NCI-H2081 treated with DMSO at 0.1 percent for 48 hours (cell line): ENCODE results near the gene RALGDS.
"Not testable (repeated sequence)": the region's sequence is repeated elsewhere in the genome, so short reads cannot be mapped to it uniquely, and the experiment has no call there.

Experiments
- DNase-seq: peaks from one replicate; lab custom pipeline; 2025; lab: John Stamatoyannopoulos, UW

Gene RALGDS

DNA sequence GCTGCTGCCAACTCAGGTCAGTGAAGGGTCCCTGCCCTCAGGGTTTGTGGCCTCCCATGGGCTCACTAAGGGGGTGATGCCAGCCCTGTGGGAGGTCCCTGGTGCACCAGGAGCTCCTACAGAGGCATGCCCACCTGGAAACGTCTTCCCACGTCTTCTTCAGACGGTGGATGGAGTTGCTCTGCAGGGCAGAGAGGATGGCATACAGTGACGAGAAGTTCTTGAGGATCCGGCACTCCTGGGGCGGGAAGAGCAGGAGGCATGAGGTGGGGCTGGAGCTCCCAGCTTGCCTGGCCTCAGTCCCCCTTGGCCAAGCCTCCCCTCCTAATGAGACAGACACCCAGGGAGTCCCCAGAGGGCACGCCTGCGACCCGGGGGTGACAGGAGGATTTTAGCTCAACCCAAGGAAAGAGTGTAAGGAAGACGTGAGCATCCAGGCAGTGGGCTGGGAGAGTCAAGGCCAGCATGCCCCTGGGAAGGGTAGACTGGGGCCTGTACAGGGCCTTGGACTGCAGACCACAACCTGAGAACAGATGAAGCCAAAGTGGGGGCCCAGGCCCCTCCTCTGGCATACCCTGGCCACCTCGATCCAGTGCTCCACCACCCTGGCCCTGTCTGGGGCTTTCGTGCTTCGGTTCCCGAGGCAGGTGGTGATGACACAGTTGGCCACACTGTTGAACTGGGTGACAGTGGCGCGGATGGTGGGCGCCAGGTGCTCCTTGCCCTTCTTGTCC, 14.4 kb downstream of the RALGDS start:
- no peak for DNase-seq

DNA sequence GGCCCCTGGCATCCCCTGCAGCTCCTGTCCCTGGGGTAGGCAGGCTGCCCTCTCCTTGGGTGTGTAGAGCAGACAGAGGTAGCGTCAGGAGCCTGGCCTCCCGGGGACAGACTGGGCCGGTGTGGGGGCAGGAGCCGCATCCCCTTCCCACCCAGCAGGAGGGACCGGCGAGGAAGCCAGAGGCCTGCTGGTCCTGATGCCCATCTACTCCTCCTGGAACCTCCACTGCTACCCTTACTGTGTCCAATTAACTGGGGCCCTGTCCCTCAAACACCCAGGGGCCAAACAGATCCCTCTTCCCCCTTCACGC, 15.6 kb downstream of the RALGDS start:
- DNase-seq, result no peak

DNA sequence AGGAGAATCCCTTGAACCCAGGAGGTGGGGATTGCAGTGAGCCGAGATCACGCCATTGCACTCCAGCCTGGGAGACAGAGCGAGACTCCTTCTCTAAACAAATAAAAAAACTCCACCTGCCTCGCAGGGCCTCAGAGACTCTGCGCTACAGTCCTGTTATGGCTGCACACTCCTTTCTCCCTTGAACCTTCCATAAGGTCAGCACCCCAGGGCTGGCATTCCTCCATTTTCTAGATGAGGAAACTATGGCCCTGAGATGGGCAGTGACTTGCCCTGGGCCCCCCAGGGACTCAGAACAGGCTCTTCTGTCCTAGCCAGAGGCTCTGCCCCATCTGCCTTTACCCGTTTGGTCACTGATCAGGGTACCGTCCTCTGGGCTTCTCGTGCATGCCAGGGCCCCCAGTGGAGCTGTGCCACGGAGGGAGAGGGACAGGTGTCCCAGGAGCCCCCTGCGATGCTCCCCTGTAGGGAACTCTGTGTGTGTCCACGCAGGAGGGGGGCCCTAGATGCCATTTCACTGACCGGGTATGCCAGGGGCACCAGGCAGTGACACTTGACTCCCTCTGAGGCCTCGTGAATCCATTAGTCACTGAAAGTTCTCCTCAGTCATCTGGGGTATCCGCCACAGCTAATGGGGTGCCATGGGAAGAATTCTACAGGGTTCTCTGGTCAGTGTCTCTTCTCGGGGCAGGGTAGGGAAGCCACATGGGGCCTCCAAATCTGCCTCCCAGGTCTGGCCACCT, 16.2 kb downstream of the RALGDS start:
- DNase-seq, result no peak

DNA sequence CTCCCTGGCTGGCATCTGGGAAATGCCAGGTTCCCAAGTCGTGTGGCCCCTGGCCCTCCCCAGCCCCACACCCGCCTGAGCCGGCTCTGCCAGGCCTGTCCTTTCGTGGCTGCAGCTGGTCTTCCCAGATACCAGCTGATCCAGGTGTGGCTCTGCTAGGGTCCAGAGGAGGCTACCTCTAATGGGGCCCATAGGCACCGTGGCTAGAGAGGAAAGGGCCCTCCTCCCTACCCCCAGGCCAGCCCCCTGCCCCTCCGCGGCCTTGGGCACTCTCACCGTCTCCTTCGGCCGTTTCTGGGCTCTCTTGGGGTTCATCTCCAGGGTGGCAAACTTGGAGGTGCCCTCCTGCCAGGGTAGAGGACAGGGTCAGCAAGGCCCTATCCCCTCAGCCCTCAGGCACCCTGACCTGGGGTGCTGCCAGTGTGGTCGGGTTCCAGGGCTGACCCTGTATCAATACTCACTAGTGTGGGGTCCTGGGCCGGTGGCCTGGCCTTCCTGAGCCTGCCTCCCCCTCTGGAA, 17.0 kb downstream of the RALGDS start:
- DNase-seq, result no peak

DNA sequence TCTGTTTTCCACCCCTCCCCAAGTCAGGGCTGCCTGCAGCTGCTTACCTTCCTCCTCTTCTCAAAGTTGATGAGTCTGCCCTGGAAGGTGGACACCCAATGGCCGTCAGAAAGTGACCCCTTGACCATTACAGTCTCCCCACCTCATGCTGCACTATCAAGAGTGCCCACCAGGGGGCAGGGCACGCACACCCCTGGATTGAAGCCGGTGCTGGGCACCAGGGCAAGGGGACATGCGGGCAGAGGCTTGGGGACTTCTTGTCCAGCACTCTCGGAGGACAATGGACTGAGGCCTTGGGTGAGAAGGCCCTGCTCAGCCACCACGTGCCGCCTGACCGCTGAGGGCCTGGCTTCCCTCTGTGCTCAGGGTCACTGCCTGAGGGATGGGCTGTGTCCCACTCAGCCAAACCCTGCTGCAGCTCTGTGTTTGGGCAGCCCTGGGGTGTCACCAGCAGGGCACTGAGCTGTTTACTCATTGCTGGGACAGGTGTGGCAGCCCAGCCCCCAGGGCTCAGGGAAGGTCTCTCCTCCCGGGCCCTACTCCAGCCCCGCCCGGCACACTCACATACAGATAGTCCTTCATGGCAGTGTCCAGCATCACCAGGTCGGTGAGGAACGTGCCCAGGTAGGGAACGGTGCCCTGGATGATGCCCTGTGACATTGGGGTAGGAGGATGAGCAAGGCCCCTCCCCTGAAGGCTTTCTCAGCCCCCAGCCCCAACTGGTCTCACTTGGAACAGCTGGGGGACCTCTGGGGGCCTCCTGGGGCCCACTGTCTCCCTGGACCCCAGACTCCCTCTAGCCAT, 17.7 kb downstream of the RALGDS start:
- DNase-seq, result no peak

DNA sequence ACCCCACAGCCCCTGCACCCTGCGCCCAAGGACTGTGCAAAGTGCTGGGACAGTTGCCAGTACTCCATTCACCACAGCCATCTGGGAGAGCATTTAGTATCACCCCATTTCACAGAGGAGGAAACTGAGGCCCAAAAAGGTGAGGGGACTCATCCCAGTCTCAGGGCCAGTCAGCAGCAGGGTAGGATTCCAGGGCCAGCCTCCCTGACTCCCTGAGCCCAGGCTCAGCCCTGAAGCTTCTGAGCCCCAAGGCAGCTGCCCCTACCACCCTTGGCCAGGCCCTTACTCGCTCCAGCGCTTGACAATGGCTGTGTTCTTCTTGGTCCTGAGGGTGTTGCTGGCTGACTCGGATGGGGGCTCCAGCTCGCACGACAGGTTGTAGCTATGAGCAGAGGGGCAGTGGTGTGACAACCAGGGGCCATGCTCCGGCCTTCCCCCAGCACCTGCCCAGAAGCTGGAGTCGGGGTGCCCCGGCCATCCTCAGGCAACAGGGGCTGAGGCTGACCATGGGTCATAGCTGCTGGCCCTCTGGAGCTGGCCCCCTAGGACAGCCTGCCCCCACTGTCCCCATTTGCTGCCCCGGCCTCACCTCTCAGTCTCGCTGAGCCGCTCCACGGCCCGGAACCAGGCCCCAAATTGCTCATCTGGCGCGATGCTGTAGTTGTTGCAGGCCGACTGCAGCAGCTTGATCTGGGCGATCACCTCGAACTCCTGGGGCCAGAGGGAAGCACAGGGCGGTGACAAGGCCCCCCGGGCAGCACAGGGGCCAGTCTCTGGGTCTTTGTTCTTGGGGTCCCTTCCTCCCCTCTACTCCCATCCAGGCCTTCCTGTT, 18.6 kb downstream of the RALGDS start:
- DNase-seq, result no peak

DNA sequence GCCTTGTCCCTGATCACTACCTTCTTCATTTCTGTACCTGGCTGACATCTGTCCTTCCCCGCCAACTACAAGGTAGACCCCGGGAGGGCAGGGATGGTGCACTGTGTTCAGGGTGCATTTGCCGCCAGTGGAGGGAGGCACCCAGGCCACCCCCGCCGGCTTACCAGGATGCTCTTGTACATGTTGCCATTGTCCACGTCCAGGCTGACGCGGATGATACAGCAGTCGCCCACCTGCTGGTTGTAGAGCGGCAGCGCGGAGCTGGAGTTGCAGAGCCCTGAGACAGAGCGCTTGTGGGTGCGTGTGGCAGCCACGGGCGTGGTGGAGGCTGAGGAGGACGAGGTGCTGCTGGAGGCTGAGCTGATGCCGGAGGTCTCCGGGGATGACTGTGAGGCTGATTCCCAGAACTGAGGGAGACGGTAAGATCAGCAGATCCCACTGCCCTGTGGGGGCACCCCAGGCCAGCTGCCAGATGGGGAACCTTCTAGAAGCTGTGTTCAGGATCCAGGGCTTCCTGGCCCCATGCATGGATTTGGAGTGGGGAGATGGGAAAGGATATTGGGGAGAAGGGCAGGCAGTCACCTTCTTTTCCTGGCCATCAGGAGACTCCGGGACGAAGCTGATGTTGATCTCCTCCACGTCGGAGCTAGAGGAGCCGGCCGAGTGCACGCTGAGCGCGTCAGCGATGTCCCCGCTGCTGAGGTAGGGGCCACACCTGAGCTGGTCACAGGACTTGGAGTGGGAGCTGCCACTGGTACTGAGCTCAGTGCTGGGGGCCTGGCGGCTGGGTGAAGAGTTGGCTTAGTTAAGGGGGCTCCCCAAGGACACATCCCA, 19.5 kb downstream of the RALGDS start:
- no peak for DNase-seq

DNA sequence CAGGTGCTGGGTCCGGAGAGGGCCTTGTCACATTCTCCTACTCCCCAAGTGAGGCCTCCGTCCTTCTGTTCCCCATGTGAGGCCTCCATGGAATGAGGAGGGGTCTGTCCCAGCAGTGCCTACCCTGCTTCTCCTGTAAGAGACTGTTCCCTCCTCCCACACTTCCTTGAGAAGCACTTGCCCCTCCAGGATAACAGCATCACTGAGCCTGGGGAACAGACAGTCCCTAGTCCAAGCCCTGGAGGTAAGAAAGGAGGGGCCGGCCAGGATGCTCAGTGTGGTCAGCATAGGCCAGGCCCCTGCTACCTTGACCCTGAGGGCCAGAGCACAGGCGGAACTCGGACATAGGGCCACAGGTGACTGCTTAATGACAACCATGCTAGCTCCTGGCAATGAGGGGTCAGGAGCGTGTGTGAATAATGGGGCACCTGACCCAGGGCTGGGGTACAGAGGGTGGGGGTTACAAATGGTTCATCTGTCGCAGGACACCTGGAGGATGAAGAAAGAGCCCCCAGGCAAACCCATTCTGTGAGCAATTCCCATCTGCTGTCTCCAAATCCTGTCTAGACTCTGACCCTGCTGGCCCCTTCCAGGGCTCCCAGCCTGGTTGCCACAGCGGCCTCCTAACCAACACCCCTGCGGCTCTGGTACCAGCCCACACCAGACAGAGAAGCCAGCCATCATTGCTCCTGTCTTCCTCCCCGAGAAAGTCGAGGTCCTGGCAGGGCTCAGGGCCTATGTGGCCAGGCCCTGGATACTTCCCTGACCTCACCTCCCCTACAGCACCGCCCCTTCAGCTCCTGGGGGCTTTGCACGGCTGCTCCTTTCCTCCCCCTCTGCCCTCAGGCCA, 20.3 kb downstream of the RALGDS start:
- no peak for DNase-seq

DNA sequence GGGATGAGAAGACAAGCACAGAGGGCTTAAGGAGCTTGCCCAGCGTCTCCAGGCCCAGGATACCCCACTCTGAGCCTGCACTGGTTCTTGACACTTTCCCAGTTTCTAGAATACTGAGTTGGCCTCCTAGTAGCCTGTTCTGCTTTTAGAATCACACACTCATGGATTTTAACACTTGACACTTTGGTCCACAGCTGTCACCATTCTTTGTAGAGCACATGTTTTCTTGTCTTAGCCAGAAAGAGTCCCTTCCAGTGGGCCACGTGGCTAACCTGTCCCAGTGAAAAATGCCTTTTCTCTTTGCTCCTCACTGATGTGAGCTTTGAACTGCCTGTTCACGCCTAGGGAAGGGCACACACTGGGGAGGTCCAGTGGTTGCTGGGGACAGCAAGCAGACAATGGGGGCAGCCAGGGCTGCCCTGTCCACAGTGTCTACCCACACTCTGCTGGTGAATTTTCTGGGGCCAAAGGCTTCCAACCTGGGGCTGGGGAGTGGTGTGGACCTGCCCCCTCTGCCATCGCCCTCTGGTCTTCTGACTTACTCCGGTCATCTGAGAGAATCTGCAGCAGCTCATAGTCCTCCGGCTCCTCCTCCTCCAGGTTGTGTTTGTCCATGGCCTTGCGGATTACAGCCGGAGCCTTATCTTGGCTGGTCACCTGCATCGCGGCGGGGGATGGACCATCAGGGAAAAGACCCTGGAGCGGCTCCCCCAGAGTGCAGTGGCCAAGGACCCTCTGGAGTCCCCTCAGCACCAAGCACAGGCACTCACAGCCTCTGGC, 21.1 kb downstream of the RALGDS start:
- no peak for DNase-seq

DNA sequence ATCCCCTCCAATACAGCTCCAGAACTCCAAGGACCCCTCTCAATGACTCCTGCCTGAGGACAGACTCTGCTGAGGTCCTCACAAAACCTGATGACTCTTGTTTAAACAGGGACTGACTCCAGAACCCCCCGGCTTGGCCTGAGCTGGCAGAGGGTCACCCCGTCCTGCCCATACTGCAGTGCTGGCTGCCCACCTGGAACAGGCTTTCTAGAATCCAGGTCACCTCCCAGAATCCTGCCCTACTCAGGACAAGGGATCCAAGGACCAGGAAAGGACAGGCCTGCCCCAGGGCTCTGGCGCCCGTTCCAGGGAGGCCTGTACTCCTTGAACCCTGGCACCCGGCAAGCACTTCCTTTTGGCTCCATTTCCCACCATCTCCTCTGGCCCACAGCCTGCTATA, 22.2 kb downstream of the RALGDS start:
- DNase-seq, result no peak

DNA sequence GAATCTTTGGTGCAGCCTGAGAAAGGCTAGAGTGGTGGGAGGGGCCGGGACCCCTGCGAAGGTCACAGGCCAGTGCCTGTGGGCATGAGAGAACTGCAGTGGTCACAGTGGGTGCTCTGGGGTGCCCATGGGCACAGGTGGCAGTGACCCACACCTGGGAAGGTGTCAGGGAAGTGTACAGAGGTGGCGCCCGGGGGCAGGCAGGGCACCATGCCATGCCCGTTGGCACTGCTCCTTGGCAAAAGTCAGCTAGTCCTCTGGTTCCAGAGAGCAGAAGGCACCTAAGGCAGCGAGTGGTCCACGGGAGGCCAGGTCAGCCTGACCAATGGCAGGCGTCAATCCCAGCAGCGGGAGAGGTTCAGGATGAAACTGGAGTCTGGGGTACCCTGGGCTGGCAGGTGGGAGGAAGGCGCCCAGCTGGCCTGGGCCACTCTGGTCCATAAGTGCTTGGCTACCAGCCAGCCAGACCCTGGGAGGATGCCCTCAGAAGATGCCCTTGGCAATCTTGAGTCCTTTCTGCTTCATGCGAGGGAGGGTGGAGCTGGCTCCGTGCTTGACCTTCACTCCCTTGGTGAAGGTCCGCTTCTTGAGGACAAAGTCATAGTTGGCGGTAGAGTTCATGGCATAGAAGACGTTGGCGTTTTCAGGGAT, 22.8 kb downstream of the RALGDS start:
- no peak for DNase-seq

DNA sequence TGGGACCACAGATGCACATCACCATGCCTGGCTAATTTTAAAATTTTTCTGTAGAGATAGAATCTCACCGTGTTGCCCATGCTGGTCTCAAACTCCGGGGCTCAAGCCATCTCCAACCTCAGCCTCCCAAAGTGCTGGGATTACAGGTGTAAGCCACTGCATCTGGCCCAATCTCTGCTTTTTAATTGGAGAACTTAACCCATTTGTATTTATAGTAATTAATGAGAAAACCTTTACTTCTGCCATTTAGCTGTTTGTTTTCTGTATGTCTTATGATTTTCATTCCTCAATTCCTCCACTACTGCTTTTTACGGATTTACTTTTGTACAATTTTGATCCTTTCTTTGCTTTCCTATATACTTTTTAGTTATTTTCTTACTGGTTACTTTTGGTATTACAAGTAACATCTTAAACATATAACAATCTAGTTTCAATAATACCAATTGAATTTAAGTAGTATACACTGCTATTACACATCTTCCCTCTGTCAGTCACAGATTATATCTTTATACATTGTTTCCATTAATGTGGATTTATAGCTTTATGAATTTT, 26.1 kb downstream of the RALGDS start:
- DNase-seq, result no peak

DNA sequence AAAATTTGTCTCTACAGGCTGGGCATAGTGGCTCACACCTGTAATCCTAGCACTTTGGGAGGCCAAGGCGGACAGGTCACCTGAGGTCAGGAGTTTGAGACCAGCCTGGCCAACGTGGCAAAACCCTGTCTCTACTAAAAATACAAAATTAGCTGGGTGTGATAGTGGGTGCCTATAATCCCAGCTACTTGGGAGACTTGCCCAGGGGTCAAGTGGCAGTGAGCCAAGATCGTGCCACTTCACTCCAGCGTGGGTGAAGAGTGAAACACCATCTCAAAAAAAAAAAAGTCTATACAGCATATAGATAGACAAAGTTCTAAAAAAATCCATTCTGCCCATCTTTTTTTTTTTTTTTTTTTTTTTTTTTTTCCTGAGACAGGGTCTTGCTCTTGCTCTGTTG, 26.7 kb downstream of the RALGDS start:
- DNase-seq, result not testable (repeated sequence)

DNA sequence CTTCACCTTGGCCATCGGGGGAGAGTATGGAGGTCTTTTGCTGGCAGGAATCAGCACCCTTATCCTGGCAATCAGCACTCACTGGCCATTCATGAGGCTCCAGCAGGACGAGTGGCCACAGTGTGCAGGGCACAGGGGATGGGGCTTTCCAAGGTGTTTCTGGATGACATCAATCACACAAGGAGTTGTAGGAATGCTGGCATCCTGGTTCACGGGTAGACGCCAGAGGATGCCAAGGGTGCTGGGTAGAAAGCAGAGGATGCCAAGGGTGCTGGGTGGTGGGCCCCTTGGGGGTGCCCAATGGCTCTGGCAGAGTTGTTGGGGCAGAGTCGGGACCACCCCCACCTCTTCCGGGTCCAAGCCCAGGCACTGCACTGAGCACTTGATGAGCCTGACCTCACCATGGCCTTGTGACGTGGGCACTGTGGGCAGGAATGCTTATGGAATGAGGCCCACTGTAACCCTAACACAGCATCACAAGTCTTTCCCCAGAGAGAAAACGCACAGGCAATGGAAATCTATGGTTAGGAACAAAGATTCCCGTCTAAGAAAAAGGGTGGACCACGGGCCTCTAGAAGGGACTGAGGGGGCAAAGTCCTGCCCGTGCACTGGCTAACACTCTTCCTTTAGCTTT, 30.2 kb downstream of the RALGDS start:
- DNase-seq, result no peak

DNA sequence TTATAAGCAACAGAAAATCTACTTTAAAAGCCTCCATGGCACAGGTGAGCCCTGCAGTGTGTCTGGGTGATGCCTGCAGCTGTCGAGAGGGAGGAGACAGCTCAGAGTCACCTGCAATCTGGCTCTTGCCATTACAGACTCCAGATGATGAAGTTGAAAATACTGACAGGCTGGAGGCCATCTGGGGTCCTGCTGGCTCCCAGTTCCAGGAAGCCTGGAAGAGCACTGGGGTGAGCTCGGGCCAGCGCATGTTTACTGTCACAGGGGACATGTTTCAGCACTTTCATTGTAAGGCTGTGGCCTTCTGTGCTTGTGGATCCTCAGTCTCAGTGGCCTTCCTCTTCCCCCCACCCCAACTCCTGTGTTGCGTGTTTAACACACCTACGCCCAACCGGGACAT, 30.9 kb downstream of the RALGDS start:
- DNase-seq, result no peak

DNA sequence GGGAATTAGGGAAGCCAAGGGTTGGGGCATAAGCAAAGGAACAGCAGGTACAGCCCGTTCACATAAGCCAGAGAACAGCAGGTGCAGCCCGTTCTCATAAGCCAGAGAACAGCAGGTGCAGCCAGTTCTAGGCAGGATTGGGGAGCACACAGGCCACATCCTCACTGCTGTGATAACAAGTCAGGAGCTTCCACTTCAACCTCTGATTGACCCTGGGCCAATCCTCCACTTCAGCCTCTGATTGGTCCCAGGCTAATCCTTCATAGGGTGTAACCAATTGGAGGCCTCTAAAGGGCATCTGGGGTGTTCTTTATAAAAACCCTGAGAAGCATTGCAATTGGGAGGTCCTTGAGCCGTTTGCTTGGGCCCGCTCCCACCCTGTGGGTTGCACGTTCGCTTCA, 31.8 kb downstream of the RALGDS start:
- DNase-seq, result no peak

DNA sequence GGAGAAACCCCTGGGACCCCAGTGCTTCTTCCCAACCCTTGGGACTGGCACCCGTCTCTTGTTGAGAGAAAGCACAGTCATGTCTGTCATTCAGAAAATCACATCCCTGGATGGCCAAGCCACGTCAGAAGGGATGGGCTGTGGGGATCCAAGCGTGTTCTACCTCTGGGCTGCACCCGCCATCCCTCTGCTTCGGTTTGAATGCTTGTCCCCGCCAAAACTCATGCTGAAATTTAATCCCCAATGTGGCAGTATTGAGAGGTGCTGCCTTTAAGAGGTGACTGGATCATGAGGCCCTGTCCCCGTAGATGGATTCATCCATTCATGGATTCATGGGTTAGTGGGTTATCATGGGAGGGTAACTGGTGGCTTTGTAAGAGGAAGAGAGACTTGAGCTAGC, 32.3 kb downstream of the RALGDS start:
- DNase-seq, result no peak

DNA sequence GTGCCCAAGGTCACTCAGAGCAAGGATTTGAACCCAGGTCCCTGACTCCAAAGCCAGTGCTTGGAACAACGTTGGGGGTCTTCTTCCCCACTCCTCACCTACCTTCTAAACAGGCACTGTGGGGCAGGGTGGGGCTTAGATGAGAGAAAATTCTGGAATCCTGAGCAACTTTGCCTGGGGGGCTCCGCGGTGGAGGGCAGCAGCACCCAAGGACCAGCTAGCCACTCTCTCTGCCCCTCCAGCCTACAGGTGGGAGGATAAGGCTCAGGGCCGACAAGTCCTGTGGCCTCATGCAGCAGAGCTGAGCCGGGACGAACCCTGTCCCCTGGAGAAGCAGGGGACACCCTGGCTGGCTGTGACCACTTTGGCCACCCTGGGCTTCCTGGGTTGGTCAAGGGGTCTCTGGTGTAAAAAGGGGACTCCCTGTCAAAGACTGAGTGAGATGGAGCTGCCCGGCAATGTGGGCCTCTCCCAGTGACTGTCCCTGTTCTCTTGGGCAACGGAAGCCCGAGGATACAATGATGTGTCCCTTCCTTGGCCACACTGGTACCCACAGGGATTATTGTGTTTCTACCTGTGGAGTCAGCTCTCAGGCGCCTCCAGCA, 32.8 kb downstream of the RALGDS start:
- no peak for DNase-seq
